ENCODE results near the gene KRTAP1-5.
"Not testable (repeated sequence)": the region's sequence is repeated elsewhere in the genome, so short reads cannot be mapped to it uniquely, and the experiment has no call there.

KRTAP1-5 gene, protein sequence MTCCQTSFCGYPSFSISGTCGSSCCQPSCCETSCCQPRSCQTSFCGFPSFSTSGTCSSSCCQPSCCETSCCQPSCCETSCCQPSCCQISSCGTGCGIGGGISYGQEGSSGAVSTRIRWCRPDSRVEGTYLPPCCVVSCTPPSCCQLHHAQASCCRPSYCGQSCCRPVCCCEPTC

DNA sequence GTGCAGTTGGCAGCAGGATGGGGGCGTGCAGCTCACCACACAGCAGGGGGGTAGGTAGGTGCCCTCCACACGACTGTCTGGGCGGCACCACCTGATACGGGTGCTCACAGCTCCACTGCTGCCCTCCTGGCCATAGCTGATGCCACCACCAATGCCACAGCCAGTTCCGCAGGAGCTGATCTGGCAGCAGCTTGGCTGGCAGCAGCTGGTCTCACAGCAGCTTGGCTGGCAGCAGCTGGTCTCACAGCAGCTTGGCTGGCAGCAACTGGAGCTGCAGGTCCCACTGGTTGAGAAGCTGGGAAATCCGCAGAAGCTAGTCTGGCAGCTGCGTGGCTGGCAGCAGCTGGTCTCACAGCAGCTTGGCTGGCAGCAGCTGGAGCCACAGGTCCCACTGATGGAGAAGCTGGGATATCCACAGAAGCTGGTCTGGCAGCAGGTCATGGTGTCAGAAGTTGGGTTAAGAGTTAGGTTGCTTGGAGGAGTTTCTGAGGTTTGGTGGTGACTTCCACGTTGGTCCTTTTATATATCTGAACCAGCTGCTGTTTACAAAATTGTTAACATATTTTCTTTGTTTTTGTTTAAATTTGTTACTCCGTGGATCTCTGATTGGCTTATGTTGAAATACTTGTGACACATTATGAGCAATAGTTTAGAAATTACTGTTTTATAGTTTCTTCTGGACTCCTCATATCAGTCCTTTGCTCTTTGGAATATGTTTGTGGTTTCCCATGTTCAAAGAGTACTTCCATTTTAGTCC is at the start of gene KRTAP1-5:
KRTAP1-5 (minus strand) TSS at position 494 of the 757 bp plus-strand sequence; CDS start at position 441, 53 bp downstream.
- DNase-seq = no peak

DNA sequence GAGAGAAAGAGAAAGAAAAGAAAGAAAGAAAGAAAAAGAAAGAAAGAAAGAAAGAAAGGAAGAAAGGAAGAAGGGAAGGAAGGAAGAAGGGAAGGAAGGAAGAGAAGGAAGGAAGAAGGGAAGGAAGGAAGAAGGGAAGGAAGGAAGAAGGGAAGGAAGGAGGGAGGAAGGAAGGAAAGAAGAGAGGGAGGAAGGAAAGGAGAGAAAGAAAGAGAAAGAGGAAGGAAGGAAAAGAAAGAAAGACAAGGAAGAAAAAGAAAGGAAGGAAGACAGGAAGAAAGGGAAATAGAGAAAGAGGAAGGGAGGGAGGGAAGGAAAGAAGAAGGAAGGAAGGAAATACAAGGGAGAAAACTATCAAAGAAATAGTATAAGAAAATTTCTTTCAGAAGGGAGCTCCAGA is 49.8 kb upstream of the KRTAP1-5 start:
- DNase-seq = no peak

DNA sequence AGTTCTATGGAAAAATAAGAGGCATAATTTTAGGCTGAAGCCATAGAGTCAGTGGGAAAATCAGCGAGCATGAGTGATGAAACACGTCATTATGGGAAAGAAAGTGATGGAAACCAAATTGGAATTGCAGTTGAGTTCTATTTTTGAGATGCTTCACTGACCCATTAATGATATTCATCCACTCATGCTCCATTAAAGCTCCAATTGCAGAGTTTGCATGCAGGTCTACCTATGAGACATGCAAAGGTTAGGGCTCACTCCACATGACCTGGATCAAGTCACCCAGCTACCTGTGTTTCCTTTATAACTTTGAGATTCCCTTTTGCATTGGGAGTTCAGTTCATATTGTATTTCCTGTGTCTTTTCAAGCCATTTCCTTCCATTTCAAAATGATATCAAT is 46.7 kb upstream of the KRTAP1-5 start:
- DNase-seq = no peak

DNA sequence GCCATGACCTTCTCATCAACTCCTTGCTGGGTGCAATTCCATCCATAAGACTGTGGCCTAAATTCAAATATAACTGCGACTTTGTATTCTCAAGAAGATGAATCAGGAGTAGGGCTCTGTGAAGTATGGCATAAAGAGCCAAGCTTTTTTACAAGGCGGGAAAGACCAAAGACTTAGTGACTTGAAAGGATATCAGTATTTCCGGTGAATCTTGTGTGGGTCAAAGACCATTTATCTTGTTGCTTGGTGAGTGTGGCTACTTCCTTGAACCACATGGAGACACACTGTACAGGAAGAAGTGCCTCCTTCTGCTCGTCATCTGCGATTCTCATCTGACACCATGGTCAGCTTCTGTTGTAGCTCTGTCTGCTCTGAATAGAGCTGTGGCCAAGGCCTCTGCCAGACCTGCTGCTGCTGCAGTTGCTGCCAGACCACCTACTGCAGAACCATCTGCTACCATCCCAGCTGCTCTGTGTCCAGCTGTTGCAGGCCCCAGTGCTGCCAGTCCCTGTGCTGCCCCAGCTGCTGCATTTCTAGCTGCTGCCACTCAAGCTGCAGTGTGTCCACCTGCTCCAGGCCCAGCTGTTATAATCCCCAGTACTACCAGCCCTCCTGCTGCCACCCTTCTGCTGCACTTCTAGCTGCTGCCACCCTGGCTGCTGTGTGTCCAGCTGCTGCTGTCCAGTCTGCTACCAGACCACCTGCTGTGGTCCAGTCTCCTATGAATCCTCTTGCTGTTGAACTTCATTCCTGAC is 44.8 kb upstream of the KRTAP1-5 start:
- no peak for DNase-seq

DNA sequence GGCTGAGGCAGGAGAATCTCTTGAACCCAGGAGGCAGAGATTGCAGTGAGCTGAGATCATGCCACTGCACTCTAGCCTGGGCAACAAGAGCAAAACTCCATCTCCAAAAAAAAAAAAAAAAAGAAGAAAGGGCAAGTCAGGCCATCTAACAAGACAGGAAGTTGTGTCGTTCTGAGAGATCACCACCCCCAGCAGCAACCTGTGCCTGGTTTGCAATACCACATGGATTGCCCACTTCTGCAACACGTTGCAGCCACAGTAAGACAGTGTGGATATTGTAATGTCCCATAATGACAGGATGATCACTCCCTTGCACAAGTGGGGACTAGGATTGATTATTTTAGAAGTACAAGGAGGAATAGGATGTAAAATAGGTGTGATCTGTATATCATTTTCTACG is 42.0 kb upstream of the KRTAP1-5 start:
- no peak for DNase-seq

DNA sequence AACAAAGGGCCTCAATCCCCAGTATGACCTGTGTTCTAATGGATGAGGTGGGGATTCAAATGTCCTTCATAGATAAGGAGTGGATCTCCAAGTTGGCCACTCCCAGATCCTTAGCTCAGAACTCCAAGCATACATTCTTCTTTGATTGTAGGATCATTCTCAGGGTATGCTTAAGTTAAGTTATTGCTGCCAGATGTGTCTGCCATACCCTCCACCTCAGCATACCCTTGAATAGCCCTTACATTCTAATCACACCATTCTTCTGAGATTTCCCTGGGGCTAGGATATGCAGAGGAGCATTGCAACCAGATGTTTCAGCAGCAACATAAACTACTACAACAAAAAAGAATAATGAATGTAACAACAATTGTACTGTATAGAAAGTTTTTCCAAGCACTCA is 40.3 kb upstream of the KRTAP1-5 start:
- no peak for DNase-seq

DNA sequence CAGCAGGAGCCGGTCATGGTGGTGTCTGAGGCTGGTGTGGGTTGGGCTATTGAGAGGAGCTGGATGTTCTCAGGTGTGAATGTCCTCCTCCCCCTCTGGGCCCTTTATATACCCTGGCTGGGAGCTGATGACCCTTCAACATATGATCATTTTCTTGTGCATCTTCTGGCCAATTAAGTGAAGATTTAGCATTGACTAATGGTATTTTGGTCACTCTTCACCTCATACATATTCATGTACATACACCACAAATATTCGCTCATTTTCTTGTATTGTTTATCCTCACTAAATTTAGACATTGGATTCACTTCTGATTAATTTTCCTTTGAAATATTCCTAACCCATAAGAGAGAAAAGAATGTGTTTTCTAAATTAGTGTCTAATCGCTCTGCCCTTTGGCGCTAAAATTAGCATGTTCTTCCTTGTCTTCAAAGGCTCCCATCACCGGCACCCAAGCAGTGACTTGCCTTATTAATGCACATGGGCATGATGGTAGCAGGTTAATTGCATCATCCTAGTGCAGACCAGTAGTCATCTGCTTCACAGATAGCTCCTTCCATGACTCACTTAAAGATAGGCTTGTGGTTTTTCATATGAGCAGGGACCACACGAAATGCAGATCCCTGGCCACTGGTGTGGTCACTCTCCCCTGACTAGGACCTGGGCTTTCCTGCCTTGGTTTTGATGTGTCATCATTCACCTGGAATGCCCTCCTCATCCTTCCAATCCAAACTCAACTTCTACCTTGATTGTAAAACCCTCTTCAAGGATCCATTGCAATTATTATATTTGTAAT is 39.0 kb upstream of the KRTAP1-5 start, which contains the start of gene KRTAP2-4:
KRTAP2-4 (minus strand) TSS at position 51 of the 796 bp plus-strand sequence; CDS start at position 17, 34 bp downstream.
- DNase-seq = no peak

DNA sequence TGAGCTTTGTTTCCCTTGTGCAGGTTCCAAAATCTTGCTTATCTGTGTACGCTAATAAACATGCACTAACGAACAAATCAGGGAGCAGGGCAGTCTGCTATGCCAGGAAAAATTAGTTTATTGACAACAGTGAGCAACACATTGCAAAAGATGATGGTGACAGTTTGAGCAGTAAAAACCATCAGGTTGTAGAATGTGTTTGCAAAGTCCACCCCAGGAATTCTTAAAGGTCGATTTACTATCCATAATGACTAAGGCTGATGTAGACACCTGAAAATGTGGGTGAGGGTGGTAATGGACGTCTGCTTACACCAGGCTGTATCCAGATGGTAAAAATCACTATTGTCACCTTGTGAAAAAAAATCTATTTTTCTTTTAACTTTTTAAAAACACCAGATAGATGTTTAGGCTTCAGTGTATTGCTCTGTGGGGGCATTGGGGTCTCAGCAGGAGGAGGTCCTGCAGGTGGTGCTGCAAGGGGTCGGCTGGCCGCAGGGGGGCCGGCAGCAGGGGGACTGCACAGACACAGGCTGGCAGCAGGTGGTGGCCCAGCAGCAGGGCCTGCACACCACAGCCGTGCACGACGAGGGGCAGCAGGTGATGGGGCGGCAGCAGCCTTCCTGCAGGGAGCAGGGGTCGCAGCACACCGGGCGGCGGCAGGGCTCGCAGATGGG is 38.1 kb upstream of the KRTAP1-5 start:
- DNase-seq = not testable (repeated sequence)

DNA sequence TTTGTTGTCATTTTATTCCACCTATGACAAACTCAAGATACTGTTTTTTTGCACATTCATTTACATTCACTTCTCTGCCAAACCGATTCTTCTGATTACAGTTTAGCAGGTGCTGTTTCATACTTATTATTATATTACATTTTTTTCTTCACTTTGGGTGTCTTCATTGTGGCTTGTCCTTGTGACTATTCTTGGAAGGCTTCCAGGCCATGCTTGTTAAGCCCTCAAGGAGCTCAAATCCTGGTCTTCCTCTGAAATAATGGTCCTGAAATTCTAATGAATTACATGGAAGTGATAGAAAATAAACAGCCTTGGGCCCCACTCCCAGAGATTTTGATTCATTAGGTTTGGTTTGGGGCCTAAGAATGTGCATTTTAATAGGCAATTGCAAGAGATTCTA is 37.3 kb upstream of the KRTAP1-5 start:
- DNase-seq = no peak

DNA sequence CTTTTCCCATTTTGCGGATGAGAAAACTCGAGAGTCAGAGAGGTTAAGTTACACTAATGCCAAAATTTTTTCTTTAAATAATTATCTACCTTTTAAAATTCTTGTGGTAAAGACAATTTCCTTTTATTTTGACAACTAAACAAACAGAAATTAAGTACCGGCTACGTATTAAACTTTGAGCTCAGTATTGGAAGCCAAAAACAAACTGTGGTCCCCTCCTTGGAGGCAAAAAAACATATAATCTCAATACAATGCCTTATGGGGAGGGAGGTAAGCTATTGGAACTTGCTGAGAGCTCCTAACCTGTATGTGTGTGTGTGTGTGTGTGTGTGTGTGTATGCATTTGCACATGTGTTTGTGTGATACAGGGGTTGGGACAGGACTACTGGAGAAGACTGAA is 36.4 kb upstream of the KRTAP1-5 start:
- DNase-seq = no peak

DNA sequence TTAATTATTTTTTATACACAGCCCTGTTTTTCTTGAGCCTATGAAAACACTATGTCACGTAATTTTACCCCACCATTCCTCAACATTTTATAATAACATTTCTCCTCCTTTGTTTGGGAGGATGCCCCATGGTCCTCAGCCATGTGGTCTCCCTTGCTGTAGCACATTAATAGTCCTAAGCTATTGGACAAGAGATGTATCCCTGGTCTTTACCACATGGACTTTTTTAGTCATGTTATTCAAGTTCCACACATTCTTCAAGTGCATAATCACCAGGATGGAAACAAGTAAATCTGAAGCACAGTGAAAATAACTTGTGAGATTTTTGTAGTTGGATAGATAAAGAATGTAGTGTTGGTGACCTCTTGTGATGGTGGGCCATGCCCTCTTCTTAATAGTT is 35.0 kb upstream of the KRTAP1-5 start:
- DNase-seq = no peak

DNA sequence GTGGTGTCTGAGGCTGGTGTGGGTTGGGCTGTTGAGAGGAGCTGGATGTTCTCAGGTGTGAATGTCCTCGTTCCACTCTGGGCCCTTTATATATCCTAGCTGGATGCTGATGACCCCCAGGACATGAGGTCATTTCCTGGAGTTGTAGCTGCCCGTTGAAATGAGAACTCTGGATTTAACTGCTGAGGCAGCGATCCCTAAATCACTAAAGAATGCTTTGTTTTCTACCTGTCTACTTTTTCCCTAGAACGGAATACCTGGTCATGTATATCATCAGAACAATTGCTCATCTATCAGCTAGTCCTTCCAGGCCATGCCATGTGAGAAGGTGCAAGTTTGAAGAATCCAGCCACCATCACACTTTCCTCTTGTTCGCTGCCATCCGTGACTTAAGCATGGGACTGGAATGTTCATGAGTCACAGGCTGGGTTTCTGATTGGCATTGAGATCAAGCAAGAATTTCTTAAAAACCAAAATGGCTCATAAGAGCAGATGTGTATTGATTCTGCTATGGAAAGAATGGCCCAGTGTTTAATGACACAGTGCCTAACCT is 33.1 kb upstream of the KRTAP1-5 start, which contains the start of gene KRTAP2-3:
KRTAP2-3 (minus strand) TSS at position 63 of the 553 bp plus-strand sequence. CDS start 64 bp downstream, outside the sequence.
- no peak for DNase-seq

DNA sequence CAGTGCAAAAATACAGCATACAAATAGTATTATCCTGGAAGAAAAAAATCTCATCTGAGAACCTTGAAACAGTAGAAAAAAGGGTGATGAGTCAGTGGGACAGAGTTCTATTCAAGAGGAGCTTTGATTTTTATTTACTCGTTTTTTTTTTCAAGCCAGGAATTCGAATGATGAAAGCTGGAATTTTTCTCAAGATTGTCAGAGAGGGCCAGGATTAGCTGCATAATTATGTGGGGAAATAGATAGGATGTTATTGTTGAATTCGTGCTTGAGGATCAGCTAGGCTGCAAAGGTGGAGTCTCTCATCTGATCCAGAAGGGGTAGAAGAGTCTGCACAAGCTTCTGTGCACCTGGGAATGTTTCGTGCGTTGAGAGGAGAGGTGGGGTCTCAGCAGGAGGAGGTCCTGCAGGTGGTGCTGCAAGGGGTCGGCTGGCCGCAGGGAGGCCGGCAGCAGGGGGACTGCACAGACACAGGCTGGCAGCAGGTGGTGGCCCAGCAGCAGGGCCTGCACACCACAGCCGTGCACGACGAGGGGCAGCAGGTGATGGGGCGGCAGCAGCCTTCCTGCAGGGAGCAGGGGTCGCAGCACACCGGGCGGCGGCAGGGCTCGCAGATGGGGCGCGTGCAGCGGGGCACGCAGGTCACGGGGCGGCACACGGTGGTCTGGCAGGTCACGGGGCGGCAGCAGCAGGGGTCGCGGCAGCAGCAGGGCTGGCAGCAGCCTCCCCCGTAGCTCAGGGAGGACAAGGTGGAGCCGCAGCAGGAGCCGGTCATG is 32.5 kb upstream of the KRTAP1-5 start:
- DNase-seq = not testable (repeated sequence)

DNA sequence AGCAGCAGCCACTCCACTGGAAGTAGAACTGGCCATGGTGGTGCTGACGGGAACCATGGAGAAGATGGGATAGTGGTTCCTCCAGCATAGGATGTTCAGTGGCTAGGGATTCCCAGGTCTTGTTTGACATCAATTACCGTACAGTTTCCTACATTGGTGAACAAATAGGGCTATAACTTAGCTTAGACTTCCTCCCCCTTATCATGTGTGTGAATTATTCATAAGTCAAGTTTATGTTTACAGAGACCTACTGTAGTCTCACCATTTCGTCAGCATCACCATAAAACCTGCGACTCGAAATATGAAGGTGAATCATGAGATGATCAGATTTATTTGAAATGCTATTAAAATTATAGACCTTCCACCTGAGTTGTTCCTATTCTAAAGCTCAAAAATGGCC is 31.7 kb upstream of the KRTAP1-5 start:
- DNase-seq = no peak

DNA sequence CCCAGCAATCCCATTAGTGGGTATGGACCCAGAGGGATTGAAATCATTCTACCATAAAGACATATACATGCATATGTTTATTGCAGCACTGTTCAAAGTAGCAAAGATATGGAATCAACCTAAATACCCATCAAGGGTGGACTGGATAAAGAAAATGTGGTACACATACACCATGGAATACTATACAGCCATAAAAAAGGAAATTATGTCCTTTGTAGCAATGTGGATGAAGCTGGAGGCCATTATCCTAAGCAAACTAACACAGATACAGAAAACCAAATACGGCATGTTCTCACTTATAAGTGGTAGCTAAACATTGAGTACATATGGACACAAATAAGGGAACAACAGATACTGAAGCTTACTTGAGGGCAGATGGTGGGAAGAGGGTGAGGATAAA is 30.5 kb upstream of the KRTAP1-5 start:
- DNase-seq = no peak

DNA sequence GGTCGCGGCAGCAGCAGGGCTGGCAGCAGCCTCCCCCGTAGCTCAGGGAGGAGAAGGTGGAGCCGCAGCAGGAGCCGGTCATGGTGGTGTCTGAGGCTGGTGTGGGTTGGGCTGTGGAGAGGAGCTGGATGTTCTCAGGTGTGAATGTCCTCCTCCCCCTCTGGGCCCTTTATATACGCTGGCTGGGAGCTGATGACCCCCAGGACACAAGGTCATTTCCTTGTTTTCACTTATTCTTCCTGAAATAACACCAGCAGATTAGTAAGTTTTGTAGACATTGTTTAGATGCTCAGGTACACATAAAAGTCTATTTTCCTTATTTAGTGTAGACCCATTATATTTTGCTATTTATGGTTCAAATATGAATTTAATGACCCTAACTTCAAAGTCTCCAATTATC is 28.1 kb upstream of the KRTAP1-5 start, which contains the start of gene KRTAP2-2:
KRTAP2-2 (minus strand) TSS at position 101 of the 400 bp plus-strand sequence; CDS start at position 82, 19 bp downstream.
- not testable (repeated sequence) for DNase-seq

DNA sequence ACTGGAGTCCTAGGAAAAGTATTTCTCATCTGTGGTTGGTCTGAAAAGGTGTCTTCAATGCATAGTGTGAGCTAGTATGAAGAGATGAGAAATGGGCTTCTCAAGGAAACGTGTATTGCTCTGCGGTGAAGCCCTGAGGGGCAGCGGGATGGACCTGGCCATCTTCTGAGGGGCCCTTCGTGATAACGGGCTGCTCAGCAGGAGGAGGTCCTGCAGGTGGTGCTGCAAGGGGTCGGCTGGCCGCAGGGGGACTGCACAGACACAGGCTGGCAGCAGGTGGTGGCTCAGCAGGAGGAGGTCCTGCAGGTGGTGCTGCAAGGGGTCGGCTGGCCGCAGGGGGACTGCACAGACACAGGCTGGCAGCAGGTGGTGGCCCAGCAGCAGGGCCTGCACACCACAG is 27.5 kb upstream of the KRTAP1-5 start:
- not testable (repeated sequence) for DNase-seq

DNA sequence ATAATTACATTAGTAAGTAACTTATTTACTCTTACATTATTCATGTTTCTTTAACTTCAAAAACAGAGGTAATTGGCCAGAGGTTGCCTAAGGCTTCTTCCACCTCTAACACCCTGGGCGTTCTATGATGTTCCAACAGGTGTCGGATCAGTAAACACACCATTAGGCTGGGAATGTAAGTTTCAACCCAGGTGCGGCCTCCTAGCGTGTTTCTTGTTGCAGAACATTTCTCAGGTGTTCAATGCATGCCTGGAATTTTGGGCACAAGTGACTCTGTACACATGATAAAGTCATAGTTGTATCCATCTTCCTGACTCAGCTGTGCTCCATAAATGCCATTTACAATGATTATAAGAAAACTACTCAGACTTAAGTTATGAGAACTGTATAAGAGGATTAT is 27.0 kb upstream of the KRTAP1-5 start:
- no peak for DNase-seq

DNA sequence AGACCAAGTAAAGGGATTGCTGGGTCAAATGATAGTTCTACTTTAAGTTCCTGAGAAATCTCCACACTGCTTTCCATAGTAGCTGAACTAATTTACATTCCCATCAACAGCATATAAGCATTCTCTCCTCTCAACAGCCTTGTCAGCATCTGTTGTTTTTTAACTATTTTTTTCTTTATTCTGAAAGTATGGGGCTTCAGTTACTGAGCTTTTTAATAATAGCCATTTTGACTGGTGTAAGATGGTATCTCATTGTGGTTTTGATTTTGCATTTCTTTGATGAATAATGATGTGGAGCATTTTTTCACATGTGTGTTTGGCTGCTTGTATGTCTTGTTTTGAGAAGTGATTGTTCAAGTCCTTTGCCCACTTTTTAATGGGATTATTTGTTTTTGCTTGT is 25.6 kb upstream of the KRTAP1-5 start:
- no peak for DNase-seq

DNA sequence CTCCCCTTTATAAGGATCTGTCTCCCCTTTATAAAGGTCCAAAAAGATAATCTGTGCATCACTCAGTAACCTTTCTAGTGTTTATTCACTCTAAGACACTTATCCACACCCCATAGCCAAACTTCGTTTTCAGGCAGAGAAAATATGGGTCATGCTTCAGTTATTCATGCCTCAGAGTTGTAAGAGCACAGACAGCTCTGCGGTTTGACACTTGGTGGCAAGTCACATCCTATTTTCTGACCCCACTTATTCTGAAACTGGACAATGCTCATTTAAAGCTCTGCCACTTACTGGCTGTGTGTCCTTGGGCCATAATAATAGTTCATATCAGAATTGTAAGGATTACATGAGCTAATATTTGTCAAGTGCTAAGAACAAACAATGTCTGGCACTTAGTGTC is 22.1 kb upstream of the KRTAP1-5 start:
- DNase-seq = no peak

DNA sequence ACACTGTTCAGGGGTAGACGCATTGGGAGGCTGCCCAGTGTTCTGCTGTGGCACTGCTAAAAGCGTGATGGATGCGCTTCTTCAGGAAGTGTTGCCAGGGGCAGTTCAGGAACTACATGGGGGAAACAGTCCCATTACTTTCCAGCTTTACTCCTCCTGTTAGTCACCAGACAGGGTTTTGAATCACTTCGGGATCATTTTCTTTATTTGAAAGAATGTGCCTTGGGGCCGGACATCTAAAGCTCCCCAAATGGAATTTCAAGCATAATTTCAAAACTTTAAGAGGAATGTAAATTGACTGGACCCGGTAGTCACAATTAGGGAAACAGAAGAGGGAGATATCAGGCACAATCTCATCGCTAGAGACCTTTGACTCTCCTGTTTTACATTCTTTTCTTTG is 21.4 kb upstream of the KRTAP1-5 start:
- DNase-seq = no peak

All from CD4-positive, alpha-beta T cell treated with Interleukin-15 for 1 hour (primary cell).